ENCODE measurements around the gene OR4K17.

- TF ChIP-seq, protein P1, sequence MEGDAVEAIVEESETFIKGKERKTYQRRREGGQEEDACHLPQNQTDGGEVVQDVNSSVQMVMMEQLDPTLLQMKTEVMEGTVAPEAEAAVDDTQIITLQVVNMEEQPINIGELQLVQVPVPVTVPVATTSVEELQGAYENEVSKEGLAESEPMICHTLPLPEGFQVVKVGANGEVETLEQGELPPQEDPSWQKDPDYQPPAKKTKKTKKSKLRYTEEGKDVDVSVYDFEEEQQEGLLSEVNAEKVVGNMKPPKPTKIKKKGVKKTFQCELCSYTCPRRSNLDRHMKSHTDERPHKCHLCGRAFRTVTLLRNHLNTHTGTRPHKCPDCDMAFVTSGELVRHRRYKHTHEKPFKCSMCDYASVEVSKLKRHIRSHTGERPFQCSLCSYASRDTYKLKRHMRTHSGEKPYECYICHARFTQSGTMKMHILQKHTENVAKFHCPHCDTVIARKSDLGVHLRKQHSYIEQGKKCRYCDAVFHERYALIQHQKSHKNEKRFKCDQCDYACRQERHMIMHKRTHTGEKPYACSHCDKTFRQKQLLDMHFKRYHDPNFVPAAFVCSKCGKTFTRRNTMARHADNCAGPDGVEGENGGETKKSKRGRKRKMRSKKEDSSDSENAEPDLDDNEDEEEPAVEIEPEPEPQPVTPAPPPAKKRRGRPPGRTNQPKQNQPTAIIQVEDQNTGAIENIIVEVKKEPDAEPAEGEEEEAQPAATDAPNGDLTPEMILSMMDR (IDR thresholded peaks at IDR 0.05), result no peak
- TF ChIP-seq POLR2A (IDR thresholded peaks at IDR 0.05), result no peak
Observed at GRCh38 chr14:20167091-20167490, 56.6 kb downstream of the OR4K17 start.

Data from adrenal gland (tissue), 5 donors.